Astrocyte of the cerebellum (primary cell): ENCODE measurements around the gene ECM2.

Experiments
- DNase-seq: peaks from one replicate; pipeline ENCODE4 v3.0.0-alpha.2; 2011; ENCODE audit warnings: low read depth
- H3K4me3 ChIP-seq: 2 replicates; pipeline ENCODE4 v1.5.1; 2011; ENCODE audit warnings: mild to moderate bottlenecking, low read depth, low read length, moderate library complexity
- in situ Hi-C: cut with HindIII; loops from 2 replicates; pipeline ENCODE4 v1.10.0; 2017; ENCODE audit warnings: low sequenced_read_pairs
- TF ChIP-seq, protein P1 (sequence below): IDR thresholded peaks from 2 replicates; pipeline ENCODE4 v1.5.1; 2012; ENCODE audit warnings: low read length, low read depth, moderate library complexity, mild to moderate bottlenecking; ENCODE audit errors: missing control alignments

ECM2 gene

DNA sequence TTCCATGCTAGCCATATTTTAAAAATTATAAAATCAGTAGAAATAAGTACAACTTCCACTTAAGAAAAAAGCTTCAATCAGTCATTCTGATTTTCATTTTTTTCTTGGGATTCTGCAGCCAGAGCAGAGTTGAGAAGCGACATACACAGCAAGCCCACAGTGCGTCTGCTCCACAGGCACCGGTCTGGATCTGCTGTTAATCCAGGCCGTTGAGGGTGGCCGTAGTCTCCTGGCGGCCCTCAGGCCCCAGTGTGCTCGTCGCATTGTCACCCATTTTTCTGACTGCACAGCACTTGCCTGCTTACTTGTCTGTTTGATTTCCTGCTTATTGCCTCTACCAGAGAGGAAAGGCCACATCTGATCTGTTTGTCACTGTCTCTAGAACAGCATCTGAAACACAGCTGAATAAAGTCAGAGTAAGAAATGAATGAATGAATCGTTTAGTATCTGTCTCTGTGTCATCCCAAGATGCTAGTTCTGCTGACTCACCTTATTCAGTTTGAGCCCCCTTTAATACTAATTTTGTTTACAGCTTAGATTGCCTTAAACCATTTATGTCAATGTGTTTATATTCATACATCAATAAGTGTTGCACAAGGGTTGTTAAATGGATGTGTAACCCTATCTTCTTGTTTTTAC is 41.9 kb downstream of the ECM2 start:
- in situ Hi-C loops, result no loop called here
- TF ChIP-seq, protein P1, sequence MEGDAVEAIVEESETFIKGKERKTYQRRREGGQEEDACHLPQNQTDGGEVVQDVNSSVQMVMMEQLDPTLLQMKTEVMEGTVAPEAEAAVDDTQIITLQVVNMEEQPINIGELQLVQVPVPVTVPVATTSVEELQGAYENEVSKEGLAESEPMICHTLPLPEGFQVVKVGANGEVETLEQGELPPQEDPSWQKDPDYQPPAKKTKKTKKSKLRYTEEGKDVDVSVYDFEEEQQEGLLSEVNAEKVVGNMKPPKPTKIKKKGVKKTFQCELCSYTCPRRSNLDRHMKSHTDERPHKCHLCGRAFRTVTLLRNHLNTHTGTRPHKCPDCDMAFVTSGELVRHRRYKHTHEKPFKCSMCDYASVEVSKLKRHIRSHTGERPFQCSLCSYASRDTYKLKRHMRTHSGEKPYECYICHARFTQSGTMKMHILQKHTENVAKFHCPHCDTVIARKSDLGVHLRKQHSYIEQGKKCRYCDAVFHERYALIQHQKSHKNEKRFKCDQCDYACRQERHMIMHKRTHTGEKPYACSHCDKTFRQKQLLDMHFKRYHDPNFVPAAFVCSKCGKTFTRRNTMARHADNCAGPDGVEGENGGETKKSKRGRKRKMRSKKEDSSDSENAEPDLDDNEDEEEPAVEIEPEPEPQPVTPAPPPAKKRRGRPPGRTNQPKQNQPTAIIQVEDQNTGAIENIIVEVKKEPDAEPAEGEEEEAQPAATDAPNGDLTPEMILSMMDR, result no peak
- no peak for DNase-seq
- H3K4me3 ChIP-seq, result no peak overlapping the region

DNA sequence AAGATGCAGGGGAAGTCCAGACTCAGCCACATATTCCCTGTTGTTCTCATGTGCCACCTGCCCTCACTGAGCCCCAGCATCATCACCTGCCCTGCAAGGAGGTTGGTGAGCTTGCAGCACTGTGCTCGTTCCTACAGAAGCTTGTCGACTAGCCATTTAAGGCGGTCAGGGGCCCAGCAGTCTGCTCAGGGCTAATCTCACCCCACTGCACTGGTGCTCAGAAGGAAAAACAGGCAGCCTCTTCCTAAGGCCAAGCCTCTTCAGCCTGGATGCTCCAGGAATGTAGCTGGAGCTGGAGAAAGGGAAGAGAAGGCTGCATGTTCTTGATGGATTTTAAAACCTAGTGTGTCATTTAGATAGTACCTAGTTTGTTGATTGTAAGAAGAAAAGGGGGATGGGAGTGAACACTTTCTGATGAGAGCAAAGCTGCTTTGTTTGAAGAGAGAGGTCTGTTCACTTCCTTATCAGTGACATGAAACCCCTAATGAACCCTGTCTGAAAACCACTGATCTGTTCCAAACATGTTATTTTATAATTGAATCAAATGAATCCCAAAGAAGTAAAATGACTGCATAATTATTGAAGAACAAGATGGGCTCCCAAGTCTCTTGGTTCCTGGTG is 42.9 kb downstream of the ECM2 start:
- in situ Hi-C loops, result no loop called here
- no peak for DNase-seq
- no peak overlapping the region for H3K4me3 ChIP-seq
- TF ChIP-seq, protein P1, result no peak

DNA sequence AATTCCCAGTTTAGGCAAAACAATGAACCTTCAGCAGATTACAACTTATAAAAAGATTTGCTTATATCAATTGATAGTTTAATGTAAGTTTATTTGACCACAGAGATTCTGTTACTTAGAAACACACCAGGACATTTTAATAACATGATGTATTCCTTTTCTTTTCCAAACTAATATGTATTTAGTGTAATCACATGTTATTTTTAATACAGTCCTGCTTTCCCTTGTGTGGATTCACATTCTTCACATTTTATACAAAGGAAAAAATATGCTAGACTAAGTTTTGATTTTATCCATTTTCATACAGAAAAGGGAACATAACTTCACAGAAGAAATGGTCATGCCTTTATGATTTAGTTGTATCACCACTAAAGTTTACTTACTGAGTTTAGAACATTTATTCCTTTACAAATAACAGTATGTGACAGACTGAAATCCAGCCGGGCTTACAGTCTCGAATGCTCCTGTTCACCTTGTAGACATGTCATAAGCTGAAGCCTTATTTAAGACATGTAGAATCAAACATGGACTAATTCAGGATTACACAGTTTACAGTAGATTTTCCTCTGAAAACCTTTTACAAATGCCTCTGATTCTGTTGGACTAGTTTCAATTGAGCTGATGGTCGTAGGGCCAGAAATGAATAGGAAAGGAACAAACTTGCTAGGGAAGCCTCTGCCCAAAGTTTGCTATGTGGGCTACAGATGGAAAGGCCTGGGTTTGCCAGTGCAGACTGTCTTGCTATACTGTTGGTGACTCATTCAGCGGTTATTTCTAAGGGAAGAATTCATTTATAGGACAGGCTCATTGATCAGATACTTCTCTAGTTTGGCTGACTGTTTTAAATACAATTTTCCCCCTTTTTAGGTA is 46.9 kb downstream of the ECM2 start:
- TF ChIP-seq, protein P1, result no peak
- DNase-seq, result no peak
- no peak overlapping the region for H3K4me3 ChIP-seq
- in situ Hi-C loops, result no loop called here

DNA sequence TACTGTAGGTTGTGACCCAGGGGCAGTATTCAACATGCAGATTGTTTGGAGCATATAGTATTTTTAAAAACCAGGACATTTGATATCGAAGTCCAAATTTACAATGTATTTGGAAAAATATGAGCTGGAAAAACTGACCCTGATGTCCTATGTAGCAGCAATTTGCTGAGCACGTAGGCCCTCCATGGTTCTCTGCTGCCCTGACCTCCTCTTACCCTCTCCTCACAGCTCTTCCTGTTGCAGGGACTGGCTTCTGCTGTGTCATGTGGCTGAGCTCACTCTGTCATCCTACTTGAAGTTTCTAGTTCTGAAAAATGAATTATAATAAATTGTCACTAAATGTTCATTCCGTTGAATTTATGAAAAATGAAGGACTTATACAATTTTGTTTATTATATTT is 49.4 kb downstream of the ECM2 start:
- TF ChIP-seq, protein P1, result no peak
- in situ Hi-C loops, result no loop called here
- DNase-seq, result no peak
- no peak overlapping the region for H3K4me3 ChIP-seq

DNA sequence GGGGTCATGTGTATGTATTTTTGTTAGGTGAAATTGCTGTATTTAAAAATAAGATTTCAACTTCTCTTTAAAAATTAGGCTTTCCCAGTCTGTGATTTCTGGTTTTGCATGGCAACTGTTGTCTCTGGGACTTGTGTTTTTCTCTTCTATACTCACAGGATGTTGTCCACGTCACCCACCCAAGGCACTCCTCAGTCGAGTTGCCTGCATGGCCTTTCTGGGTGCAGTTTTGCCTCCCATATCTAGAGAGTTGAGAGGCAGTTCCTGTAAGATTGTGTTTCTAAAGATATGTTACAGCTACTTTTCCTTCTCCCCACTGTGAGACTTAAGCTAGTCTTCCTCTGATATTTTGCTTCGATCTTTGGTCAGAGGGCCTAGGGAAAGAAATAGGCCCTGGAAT is 51.2 kb downstream of the ECM2 start:
- in situ Hi-C loops, result no loop called here
- TF ChIP-seq, protein P1, result no peak
- H3K4me3 ChIP-seq, result no peak overlapping the region
- DNase-seq, result no peak

DNA sequence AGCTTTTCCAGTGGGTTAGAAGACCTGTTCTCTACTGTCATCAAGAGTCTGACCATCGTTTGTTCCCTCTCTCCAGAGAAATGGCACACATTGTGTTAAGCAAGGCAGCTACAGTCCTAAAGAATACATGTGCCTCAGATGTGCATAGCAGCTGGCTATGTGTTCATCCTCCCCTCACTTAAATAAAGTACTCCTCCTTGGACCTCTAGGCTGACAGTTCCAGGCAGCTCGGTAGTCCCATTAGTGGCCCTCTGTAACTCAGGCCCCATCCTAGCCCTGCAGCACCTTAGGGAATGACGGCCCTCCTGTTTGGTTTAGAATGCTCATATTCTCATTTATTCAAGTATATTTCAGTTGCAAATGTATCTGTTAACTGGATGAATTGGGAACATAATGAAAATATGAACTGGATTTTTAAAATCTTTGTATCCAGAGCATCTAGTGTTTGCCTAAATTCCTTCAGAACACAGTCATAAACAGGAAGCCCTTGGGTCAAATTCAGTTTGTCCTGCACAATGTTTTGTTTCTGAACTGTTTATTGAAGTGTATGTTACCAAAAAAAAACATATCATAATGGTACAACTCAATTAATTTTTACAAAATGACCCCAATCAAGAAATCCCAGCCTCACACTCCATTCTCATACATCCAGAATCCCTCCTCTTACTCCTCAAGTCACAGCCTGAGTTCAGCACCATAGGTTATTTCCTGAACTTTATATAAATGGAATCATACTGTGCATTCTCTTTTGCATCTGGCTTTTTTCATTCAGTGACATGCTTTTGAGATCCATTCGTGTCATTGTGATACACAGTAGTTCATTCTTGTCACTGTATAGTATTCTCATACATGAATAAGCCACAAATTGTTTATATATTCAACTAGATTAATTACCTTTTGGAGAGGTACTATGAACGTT is 51.9 kb downstream of the ECM2 start:
- H3K4me3 ChIP-seq, result no peak overlapping the region
- no peak for DNase-seq
- TF ChIP-seq, protein P1, result no peak
- in situ Hi-C loops, result no loop called here
